Erythroblast (primary cell): Measurements from ENCODE around the gene TIMMDC1.

Experiments
- GATA1 ChIP-seq: IDR thresholded peaks from 2 replicates; pipeline ENCODE4 v1.6.1; 2011; ENCODE audit warnings: low read depth, mild to moderate bottlenecking, control low read depth, low read length, moderate library complexity
- POLR2A ChIP-seq: IDR thresholded peaks from 2 replicates; pipeline ENCODE4 v1.6.1; 2011; ENCODE audit warnings: mild to moderate bottlenecking, low read length

GRCh38 chr3:119500901-119501300, 2.6 kb downstream of the TIMMDC1 start:
- TF ChIP-seq POLR2A, result peak; percentile 45
- TF ChIP-seq GATA1, result no peak
